Measurements from ENCODE around the gene VWF.

VWF gene

GRCh38 chr12:5944688-5945070 is 179.8 kb downstream of the VWF start:
- DNase-seq: no peak

- DNase-seq: no peak
Measured at GRCh38 chr12:5944053-5944452, 180.4 kb downstream of the VWF start.

DNA sequence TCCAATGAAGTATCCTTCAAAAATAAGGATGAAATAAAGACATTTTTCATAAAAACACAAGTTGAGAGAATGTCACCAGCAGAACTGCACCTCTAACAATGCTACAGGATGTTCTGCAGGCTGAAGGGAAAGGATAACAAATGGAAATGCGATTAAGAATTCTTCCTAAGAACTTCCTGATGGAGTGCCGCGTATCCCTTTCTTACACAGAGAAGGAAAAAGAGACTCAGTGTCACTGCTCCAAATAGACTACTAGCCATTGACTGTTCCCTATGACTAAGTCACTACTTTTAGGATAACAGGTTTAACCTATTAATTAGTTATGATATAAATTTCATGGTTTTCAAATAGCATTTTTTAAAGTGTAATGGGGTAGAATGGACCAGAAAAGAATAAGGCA is 182.6 kb downstream of the VWF start:
- DNase-seq: no peak

- no peak for DNase-seq
Measured at GRCh38 chr12:5927732-5928516, 196.5 kb downstream of the VWF start.

DNA sequence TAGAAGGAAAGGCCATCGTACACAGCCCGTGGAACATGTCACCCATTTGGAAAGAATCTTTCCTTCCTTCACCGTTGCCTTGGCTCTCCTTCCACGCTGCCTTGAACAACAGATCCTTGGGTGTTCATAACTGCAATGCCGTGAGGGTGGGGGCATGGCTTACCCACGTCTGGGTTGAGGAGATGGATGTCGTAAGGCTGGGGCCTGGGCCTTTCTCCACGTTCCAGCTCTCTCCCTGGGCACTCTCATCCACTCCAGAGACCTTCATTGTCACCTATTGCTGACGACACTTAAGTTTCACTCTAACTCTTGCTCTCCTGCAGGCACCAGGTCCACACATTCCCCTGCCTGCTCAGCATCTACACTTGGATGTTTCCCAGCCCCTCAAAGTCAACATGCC is 198.8 kb downstream of the VWF start:
- DNase-seq: no peak

DNA sequence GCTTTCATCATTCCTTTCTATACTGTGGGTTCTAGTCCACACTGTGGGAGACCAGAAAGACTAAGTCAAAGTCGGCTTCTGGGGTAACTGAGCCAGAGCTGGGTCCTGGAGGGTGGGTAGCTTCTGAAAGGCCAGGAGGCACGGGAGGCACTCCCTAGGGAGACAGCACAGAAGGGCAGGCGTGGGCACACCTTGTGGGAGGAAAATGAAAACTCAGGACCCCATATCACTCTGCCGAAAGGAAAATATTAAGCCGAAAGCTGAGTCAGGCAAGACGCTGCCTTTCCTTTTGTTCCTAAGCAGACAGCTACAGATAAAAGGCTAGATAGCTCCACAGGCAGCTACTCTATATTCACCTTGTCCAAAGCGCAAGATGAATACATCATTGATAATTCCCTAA is 200.1 kb downstream of the VWF start:
- DNase-seq: no peak

DNA sequence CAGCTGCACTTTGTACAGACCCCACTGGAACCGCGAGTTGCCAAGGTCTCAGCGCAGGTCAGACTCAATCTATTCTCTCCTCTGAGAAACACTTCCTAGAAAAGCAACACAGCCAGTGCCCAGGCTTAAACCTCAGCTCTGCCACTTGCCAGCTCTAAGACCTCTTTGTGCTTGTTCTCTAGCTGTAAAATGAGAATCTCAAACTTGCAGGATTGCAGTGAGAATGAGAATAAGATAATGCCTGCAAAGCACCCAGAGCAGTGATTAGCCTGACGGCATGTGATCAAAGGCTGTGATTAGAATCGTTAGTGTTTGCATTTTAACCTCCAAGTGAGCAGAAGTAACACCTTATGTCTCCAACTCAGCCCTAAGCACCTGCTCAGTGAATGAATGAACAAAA is 200.7 kb downstream of the VWF start:
- no peak for DNase-seq

DNA sequence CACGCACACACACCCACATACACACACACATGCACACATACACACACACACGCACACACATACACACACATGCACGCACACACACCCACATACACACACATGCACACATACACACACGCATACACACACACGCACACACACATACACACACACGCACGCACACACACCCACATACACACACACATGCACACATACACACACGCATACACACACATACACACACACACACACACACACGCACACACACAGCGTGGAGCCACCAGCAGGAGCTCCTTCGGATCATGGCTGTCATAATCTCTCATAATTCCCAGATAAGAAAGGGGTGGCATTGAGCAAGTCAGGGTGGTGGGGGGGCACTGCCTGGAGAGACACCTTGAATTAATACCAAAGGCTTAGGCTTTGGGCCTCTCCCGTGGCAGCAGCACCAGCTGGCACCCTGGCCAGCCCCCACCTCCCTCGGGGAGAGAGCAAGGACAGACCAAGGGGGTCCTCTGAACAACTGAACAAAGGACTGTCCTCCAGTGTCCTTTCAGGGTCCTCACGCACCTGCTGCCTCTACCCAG is 201.3 kb downstream of the VWF start:
- DNase-seq: no peak

DNA sequence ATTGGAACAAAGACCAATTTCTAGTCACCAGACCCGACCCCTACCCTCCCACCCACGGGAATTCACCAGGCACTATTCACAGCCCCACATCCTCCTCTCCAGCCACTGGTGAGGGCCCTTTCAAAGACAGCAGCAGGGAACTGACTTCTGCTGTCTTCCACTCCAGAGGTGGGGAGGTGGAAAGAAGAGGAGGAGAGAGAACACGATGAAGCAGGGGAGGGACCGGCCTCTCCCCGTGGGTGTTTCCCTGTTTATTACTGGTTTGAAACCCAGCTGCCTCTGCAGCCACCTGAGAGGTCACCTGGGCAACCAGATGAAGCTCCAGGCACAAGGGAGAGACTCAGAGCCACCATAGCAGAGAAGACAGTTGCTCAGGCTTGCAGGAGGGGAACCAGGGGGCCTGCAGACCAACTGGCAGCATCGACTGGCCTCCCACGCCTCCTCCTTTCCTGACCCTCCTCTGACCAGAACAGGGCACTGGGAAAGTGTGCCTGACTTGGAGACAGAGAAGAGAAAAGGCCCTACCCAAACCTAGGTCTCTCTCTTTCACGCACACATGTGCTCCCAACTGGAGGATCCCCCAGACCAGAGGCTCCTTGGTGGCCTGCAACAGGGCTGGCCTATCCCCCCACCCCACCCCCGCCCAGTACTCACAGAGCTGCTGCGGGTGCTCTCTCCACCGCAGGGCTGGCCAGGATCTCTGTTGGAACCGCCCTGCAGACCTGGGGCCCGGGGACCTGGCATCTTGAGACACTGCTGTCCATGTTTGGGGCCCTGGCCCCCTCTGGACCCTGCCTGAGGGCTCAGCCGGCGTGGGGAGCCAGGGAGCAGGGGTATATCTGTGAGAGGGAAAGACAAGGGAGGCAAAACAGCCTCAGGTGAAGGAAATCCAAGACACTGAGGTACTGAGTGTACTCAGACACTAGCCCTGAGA is 202.2 kb downstream of the VWF start:
- DNase-seq: no peak

- no peak for DNase-seq
Measured at GRCh38 chr12:5921027-5921909, 203.2 kb downstream of the VWF start.

- no peak for DNase-seq
Measured at GRCh38 chr12:5916785-5917290, 207.6 kb downstream of the VWF start.

GRCh38 chr12:5915511-5915910 is 209.0 kb downstream of the VWF start:
- no peak for DNase-seq

DNA sequence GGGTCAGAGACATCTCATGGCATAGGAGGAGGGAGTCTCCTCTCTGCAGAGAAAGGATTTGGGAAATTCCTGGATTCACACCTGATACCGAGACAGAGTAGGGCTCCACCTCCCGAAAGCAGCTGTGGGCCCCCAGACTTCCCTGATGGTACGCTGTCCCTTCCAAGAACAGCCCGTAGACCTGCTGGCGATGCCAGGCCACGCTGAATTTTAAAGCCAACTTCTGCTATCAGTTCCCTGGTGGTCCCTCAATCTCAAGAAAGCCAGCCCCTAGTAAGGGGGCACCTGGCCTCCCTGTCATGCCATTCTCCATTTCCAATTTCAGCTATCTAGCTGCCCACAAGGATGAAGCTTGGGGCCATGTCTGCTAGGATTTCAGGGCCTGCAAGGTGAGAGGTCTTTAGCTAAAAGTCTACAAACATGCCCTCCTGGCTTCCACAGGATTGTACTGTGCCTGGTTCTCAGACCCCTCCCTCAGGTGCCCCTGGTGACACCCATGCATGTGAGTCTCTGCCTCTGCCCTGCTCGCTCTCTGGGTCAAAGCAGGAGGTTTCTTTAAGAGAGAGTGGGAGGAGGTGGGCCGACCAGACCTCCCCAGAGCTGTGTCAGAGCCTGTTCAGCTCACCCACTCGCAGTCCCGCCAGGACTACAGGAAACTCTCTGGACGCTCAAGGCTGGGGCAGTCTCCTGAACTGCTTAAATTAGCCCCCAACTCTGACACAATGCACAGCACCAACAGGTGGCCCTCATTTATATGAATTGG is 209.9 kb downstream of the VWF start:
- no peak for DNase-seq

DNA sequence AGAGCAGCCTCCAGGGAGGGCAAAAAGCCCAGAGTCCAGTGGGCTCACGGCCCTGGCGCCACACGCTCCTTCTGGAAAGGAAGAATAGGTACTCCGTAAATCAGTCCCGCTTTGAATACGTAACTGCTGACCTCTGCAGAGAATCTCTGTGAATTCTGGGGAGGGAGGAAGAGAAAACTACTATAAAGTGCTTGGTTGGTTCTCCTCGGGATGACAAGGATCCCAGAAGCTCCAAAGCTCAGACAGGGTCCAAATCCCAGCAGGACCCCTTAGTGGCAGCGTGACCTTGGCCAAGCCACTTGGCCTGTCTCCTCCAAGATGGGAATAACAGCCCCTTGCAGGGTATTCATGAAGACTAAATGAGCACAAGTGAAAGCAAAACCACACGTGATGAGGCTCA is 211.1 kb downstream of the VWF start:
- no peak for DNase-seq

GRCh38 chr12:5912437-5913334 is 211.8 kb downstream of the VWF start:
- no peak for DNase-seq

DNA sequence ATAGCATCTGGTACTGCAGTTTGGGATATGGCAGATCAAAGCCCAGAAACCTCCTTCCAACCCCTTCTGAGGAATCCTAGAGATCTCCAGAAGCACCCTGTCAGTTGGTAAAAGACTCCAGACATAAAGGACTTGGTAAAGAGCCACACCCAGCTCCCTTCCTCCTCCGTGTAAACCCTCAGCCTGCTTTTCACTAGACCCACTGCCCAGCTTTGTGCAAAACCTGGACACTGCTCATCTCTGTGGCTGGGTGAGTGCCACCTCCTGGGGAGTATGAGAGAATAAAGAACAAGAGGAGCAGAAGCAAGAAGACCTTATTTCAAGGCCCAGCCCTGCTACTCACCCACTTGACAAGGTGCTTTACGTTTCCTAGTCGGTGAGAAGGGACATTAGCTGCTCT is 212.5 kb downstream of the VWF start:
- no peak for DNase-seq

DNA sequence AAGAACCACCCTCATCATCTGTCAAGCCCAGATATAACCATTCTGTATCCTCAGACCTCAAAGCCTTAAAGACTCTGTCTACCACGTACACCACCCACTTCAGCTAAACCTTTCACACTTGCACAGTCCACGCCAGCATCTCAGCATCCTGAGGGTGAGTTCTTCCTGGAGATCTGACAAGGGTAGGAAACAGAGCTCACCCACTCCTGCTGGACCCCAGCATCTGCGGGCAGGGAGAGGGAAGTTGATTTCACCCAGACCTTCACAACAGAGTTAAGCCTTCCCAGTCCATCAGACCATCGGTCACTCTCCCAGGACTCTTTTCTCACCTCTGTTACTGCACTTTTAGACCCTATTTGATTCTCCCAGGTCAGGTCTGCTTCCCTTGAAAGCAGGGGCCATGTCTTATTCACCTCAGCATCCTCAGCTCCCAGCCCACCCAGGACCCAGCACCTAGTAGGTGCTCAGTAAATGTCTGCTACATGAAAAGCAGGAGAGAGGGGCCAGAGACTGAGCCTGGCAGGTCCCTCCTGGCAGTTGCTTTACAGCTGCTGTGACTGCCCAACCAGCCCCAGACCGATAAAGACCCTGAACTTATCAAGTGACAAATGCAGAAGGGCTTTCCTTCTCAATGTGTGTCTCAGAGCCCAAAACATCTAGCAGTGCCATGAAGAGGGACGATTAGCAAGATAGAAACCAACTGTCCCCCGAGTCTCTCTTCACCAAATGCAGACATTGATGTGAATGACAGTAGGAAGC is 213.5 kb downstream of the VWF start:
- DNase-seq: no peak

DNA sequence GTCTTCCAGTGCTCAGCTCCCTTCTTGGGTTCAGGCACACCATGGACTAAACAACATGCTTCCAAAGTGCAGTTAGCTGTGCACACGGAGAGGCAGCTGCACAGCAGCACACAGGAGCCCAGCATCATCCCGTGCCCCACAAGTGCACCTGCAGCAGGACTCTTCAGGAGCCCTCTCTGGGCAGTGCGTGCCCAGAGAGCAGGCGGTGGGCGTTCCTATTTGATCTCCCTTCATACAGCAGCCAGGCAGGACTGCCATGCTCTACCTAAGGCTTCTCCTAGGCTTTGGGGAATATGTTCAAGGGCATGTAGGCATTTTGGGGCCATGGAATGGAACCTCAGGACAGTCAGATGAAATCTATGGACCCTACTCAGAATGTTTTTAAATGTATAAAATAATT is 214.9 kb downstream of the VWF start:
- DNase-seq: no peak

- DNase-seq: no peak
Measured at GRCh38 chr12:5908251-5908650, 216.2 kb downstream of the VWF start.

DNA sequence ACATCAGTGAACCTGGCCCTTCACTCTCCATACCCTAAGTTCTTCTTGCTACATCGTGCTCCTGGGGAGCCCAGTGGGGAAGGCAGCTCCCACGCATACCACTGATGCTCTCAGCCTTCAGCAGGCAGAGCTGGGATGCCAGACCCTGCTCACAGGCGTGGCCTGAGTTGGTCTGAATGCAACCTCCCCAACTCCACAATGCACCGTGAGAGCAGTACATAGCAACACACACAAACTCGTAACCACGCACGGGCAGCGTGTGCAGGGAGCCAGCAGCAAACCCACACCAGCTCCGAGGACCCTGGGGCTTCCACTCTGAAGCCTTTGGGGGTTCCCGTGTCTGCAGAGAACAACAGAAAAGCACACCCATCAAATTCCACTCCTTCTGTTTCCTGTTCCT is 216.7 kb downstream of the VWF start:
- DNase-seq: no peak
